Testis (tissue), 3 donors: ENCODE measurements around the gene TMSB10. TPM values are rescaled to one million over a fixed set of nuclear protein-coding genes. Genes with fewer than 3 reads are reported as not detected.

Experiments
- DNase-seq: peaks from one replicate; pipeline ENCODE4 v3.0.0-alpha.2; 2019
- H3K27ac ChIP-seq, 2 donors: fragments of 200-600 bp; sonication (generic); one replicate each; pipeline ENCODE4 v1.5.1; 2019
- H3K27me3 ChIP-seq: fragments of 200-600 bp; sonication (generic); one replicate; pipeline ENCODE4 v1.5.1; 2019
- H3K36me3 ChIP-seq: fragments of 200-600 bp; sonication (generic); one replicate; pipeline ENCODE4 v1.5.1; 2017; ENCODE audit warnings: low read depth; ENCODE audit errors: missing control alignments
- H3K4me1 ChIP-seq: fragments of 200-600 bp; sonication (generic); one replicate; pipeline ENCODE4 v1.5.1; 2019
- H3K4me3 ChIP-seq, 2 donors: fragments of 200-600 bp; sonication (generic); one replicate each; pipeline ENCODE4 v1.5.1; 2017 to 2019
- H3K9me3 ChIP-seq: fragments of 200-600 bp; sonication (generic); one replicate; pipeline ENCODE4 v1.5.1; 2017
- CTCF ChIP-seq, 3 experiments: fragments of 450-650 bp in 2 of 3; fragments of 200-600 bp in 1 of 3; sonication (generic) in 1 of 3; IDR thresholded peaks; one replicate each; pipeline ENCODE4 v1.5.1; 2016 to 2019; ENCODE audit warnings: antibody characterized with exemption in 3 of 3, mild to moderate bottlenecking in 2 of 3, moderate library complexity in 1 of 3
- POLR2A ChIP-seq: fragments of 450-650 bp; IDR thresholded peaks from one replicate; pipeline ENCODE4 v1.6.1; 2017; ENCODE audit warnings: antibody characterized with exemption, mild to moderate bottlenecking, moderate library complexity
- WGBS, 2 donors: methylation state at CpG; one replicate each; pipeline ENCODE4 v1.1.5; 2018; 5-methylcytosine and 5-hydroxymethylcytosine counted together
- intact Hi-C: fragments of 100-400 bp; cut with DNase I; formaldehyde crosslinking; loops from one replicate; pipeline ENCODE4 v1.15.1; 2023; ENCODE audit warnings: low total_unique reads
- polyA plus RNA-seq: library from polyadenylated mRNA; stranded (reverse); fragments of 350-450 nt; fragmentation: Illumina TruSeq; extraction: RNeasy Lipid Tissue Mini Kit (QIAGEN cat#74804); gene quantifications from one replicate; pipeline ENCODE4 v1.2.3, GENCODE V29; 2014; ENCODE audit warnings: low read depth, low replicate concordance; ENCODE audit not compliant: insufficient read depth
- total RNA-seq, 2 donors: library from RNA; depleted of rRNA; stranded (reverse); fragments of >200 nt; gene quantifications; one replicate each; pipeline ENCODE4 v1.2.3, GENCODE V29; 2016

The TMSB10 gene
- total and polyA plus RNA-seq, 3 donors from 2014 or later = 1,824 to 3,571 (median 2,819) TPM

DNA sequence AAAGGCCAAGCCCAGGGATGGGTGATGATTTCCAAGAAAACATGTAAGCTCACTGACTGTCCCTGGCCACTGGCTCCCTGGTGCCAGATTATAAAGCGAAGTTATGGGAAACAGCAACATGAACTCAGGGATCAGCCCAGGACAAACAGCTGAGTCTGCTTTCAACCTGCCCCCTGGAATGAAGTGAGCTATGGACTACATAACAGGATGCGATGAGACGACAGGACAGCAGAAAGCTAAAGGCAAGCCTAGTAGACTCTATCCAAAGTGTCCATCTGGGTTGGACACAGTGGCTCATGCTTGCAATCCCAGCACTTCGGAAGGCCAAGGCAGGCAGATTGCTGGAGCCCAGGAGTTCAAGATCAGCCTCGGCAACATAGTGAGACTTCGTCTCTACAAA is 48.9 kb downstream of the TMSB10 start:
- Histone ChIP-seq H3K4me3 (no peak overlapping the region), H3K27ac (no peak overlapping the region), H3K27me3 (no peaks in the 10 kb centered on the region), H3K4me1 (no peaks in the 10 kb centered on the region), H3K9me3 (no peaks in the 10 kb centered on the region), H3K36me3 (no peaks in the 10 kb centered on the region)
- WGBS, 2 donors = 89 to 90% methylated on average over 6 of the region's 6 CpGs
- TF ChIP-seq POLR2A (no peak), CTCF (IDR thresholded peaks at IDR 0.05) (no peak)
- intact Hi-C loops = no loop called here
- DNase-seq = no peak

Other genes with a start within 250 kb of the TMSB10 start
- 10 to 100 TPM; 19.1 to 44.1 TPM for gene TRABD2A, start 24.6 kb upstream of the TMSB10 start, total RNA-seq
- gene TRABD2A, start 24.6 kb upstream of the TMSB10 start, polyA plus RNA-seq = 82.5 TPM
- 10 to 100 TPM; 53.9 to 56.9 TPM for gene KCMF1, start 65.5 kb downstream of the TMSB10 start, total RNA-seq
- 141 TPM for gene KCMF1, start 65.5 kb downstream of the TMSB10 start, polyA plus RNA-seq
- 1 to 10 TPM; 6.7 TPM for gene TCF7L1, start 227.7 kb downstream of the TMSB10 start, total RNA-seq
- 11.9 TPM for gene TCF7L1, start 227.7 kb downstream of the TMSB10 start, polyA plus RNA-seq